ENCODE data around the gene LY6G6D. TPM values are rescaled to one million over a fixed set of nuclear protein-coding genes. Genes with fewer than 3 reads are reported as not detected.
A peak's percentile ranks its signal among the peaks of the same experiment; 100 is the strongest.

The LY6G6D gene
- total and polyA plus RNA-seq, 2 of the 13 experiments (the other 11 are each of a cell fraction or from before 2014, with no cell fraction given): not detected

DNA sequence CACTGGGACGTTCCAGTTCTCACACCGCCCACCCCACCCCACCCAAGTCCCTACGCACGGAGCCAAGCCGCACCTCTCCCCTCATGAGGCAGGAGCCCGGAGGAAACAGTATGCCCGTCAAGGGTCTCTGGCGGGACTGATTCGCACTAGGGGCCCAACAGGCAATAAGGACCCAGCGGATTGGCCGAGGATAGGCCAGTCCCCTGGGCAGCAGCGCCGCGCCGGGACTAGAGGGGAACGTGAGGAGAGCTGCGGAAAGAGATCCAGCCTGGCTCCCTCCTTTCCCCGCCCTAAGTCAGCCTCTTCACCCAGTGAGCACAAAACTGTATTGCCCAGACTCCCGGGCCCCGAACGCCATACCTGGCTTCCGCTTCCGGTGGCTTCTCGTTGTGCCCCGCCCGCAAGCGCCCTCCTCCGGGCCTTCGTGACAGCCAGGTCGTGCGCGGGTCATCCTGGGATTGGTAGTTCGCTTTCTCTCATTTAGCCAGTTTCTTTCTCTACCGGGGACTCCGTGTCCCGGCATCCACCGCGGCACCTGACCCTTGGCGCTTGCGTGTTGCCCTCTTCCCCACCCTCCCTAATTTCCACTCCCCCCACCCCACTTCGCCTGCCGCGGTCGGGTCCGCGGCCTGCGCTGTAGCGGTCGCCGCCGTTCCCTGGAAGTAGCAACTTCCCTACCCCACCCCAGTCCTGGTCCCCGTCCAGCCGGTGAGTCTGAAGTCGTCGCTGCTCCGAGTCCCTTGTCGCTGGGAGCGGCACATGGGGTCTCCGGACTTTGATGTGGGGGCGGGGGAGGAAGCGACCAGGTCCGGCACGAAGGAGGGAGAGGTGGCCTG lies 49.4 kb upstream of the LY6G6D start, which contains the start of gene CSNK2B (continued):
- TF ChIP-seq U2AF2 (IDR thresholded peaks at IDR 0.05; ENCODE audit: low read depth, low read length) (no peak), ETV6 (CRISPR knock-in tag; conservative IDR thresholded peaks at IDR 0.05) (no peak), SMAD9 (CRISPR knock-in tag; IDR thresholded peaks at IDR 0.05) (0 out of 2 replicates have a peak, but pooled peaks have one; percentile 59), HOXA9 (CRISPR knock-in tag; IDR thresholded peaks at IDR 0.05; ENCODE audit: borderline replicate concordance) (no peak), SMARCE1 (IDR thresholded peaks at IDR 0.05; ENCODE audit: borderline replicate concordance) (no peak), PAX8 (CRISPR knock-in tag; IDR thresholded peaks at IDR 0.05; ENCODE audit: borderline replicate concordance) (0 out of 2 replicates have a peak, but pooled peaks have one; percentile 27), MTA1 (CRISPR knock-in tag; IDR thresholded peaks at IDR 0.05; ENCODE audit: borderline replicate concordance) (peak; percentile 42; the same call in 1 of the 2 replicates), CERS6 (CRISPR knock-in tag; IDR thresholded peaks at IDR 0.05) (no peak), ZNF574 (CRISPR knock-in tag; IDR thresholded peaks at IDR 0.05) (peak; percentile 90), PHB2 (IDR thresholded peaks at IDR 0.05; ENCODE audit: partially characterized antibody) (no peak), ZMYM4 (CRISPR knock-in tag; IDR thresholded peaks at IDR 0.05) (peak; percentile 46), ZBTB14 (CRISPR knock-in tag; IDR thresholded peaks at IDR 0.05) (no peak; the same call in none of the 2 replicates), ZNF572 (CRISPR knock-in tag; IDR thresholded peaks at IDR 0.05) (peak; percentile 80; the same call in 1 of the 2 replicates), FOXK1 (CRISPR knock-in tag; IDR thresholded peaks at IDR 0.05; ENCODE audit: borderline replicate concordance, low read depth) (peak; percentile 87), PITX1 (CRISPR knock-in tag; IDR thresholded peaks at IDR 0.05) (peak; percentile 71; the same call in 1 of the 2 replicates), ZNF782 (CRISPR knock-in tag; IDR thresholded peaks at IDR 0.05; ENCODE audit: borderline replicate concordance) (no peak), LCORL (IDR thresholded peaks at IDR 0.05) (peak; percentile 47; the same call in 1 of the 2 replicates), LCORL (CRISPR knock-in tag; IDR thresholded peaks at IDR 0.05) (no peak), FOSL1 (CRISPR knock-in tag; IDR thresholded peaks at IDR 0.05; ENCODE audit: borderline replicate concordance) (no peak), MEF2D (CRISPR knock-in tag; IDR thresholded peaks at IDR 0.05) (peak; percentile 38)
- TF ChIP-seq, protein P1, sequence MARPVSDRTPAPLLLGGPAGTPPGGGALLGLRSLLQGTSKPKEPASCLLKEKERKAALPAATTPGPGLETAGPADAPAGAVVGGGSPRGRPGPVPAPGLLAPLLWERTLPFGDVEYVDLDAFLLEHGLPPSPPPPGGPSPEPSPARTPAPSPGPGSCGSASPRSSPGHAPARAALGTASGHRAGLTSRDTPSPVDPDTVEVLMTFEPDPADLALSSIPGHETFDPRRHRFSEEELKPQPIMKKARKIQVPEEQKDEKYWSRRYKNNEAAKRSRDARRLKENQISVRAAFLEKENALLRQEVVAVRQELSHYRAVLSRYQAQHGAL (CRISPR knock-in tag; IDR thresholded peaks at IDR 0.05; ENCODE audit: not compliant biosample characterization): peak; percentile 50
- TF ChIP-seq, protein P2, sequence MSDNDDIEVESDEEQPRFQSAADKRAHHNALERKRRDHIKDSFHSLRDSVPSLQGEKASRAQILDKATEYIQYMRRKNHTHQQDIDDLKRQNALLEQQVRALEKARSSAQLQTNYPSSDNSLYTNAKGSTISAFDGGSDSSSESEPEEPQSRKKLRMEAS (IDR thresholded peaks at IDR 0.05): peak; percentile 69
- TF ChIP-seq, protein P3, sequence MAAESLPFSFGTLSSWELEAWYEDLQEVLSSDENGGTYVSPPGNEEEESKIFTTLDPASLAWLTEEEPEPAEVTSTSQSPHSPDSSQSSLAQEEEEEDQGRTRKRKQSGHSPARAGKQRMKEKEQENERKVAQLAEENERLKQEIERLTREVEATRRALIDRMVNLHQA (CRISPR knock-in tag; IDR thresholded peaks at IDR 0.05): no peak

Measured in HepG2 (cell line).